H1 (cell line): Measurements from ENCODE around the gene BTBD8. TPM values are rescaled to one million over a fixed set of nuclear protein-coding genes. Genes with fewer than 3 reads are reported as not detected.

Experiments
- SIRT6 ChIP-seq: IDR thresholded peaks from one replicate; pipeline ENCODE4 v1.7.1; 2012; ENCODE audit warnings: low read length, inconsistent platforms
- polyA plus RNA-seq, 7 experiments: library from polyadenylated mRNA; depleted of rRNA in 3 of 7; stranded (reverse) in 5 of 7; unstranded in 2 of 7; fragments of >200 nt in 5 of 7; fragments of 200-250 nt in 2 of 7; gene quantifications; 1 replicate in 5 of 7; 2 replicates in 1 of 7; 4 replicates in 1 of 7; pipeline versions ENCODE4 v1.2.1 to v1.2.3, GENCODE V29; 2011 to 2013; ENCODE audit warnings: missing spikeins in 2 of 7, mixed read lengths in 2 of 7
- total RNA-seq: library from RNA; stranded (reverse); fragmentation: NEBNext Ultra II Directional; extraction: Animal tissue kit (Norgen Biotek cat#: 25700); gene quantifications from 2 replicates; pipeline ENCODE4 v1.2.1, GENCODE V29; 2021

Gene BTBD8
- total and polyA plus RNA-seq, 2 of the 8 experiments (the other 6 are each of a cell fraction or from before 2014, with no cell fraction given): 0.44 to 2.5 TPM

GRCh38 chr1:92169214-92170005, 89.3 kb downstream of the BTBD8 start (continued):
- no peak for TF ChIP-seq SIRT6
